Naive thymus-derived CD4-positive, alpha-beta T cell (primary cell): ENCODE measurements around the gene ADCK1. TPM values are rescaled to one million over a fixed set of nuclear protein-coding genes. Genes with fewer than 3 reads are reported as not detected.

Source experiments
- ATAC-seq: fragments of 150-1000 bp; cut with Tn5 transposase; 2 replicates; pipeline ENCODE4 v1.10.0; 2021; ENCODE audit warnings: mild to moderate bottlenecking, moderate library complexity
- CTCF ChIA-PET: fragments of 350-600 bp; sonication (Branson Sonifier 250); formaldehyde crosslinking; loops from one replicate; lab custom pipeline; 2021; ENCODE audit warnings: antibody characterized with exemption; lab: Charles Lee
- POLR2A ChIA-PET: fragments of 350-600 bp; sonication (Branson Sonifier 250); formaldehyde crosslinking; loops from one replicate; lab custom pipeline; 2021; ENCODE audit warnings: antibody characterized with exemption, inconsistent platforms; lab: Charles Lee
- DNase-seq, 9 donors: peaks; one replicate each; pipeline versions ENCODE4 v3.0.0 to v3.0.0-alpha.2; 2020 to 2022; ENCODE audit warnings: mixed read lengths in 1 of 9
- H3K27ac ChIP-seq: one replicate; pipeline ENCODE4 v1.7.0; 2013; ENCODE audit warnings: mild to moderate bottlenecking, low read depth, low read length, moderate library complexity
- H3K27me3 ChIP-seq, 2 donors: one replicate each; pipeline ENCODE4 v1.7.0; 2013; ENCODE audit warnings: low read length in 2 of 2, mild to moderate bottlenecking in 2 of 2, moderate library complexity in 2 of 2; ENCODE audit not compliant: control insufficient read depth in 2 of 2, insufficient read depth in 2 of 2
- H3K36me3 ChIP-seq, 3 experiments: 1 replicate in 2 of 3; 2 replicates in 1 of 3; pipeline ENCODE4 v1.7.0; 2013; ENCODE audit warnings: low read length in 3 of 3, mild to moderate bottlenecking in 3 of 3, moderate library complexity in 1 of 3; ENCODE audit not compliant: insufficient read depth in 3 of 3, control insufficient read depth in 2 of 3
- H3K4me1 ChIP-seq, 2 donors: one replicate each; pipeline ENCODE4 v1.7.0; 2013; ENCODE audit warnings: low read length in 2 of 2, mild to moderate bottlenecking in 2 of 2, moderate library complexity in 1 of 2; ENCODE audit not compliant: control insufficient read depth in 2 of 2, insufficient read depth in 2 of 2
- H3K4me3 ChIP-seq: 2 replicates; pipeline ENCODE4 v1.7.0; 2013; ENCODE audit warnings: mild to moderate bottlenecking, low read length
- H3K9me3 ChIP-seq, 3 experiments: 1 replicate in 2 of 3; 2 replicates in 1 of 3; pipeline ENCODE4 v1.7.0; 2013; ENCODE audit warnings: low read length in 3 of 3; ENCODE audit not compliant: control insufficient read depth in 2 of 3
- H3K27ac Mint-ChIP-seq, 9 donors: one replicate each; pipeline ENCODE4 v1.8.0; 2020 to 2022; ENCODE audit warnings: mixed read lengths in 9 of 9, mild to moderate bottlenecking in 8 of 9, moderate library complexity in 5 of 9, inconsistent platforms in 2 of 9
- H3K27me3 Mint-ChIP-seq, 5 donors: one replicate each; pipeline ENCODE4 v1.8.0; 2021 to 2022; ENCODE audit warnings: mixed read lengths in 5 of 5, mild to moderate bottlenecking in 1 of 5
- H3K36me3 Mint-ChIP-seq, 5 donors: one replicate each; pipeline ENCODE4 v1.8.0; 2020 to 2022; ENCODE audit warnings: mixed read lengths in 5 of 5, mild to moderate bottlenecking in 3 of 5, inconsistent platforms in 1 of 5
- H3K4me1 Mint-ChIP-seq, 7 donors: one replicate each; pipeline ENCODE4 v1.8.0; 2020 to 2022; ENCODE audit warnings: mixed read lengths in 7 of 7, mild to moderate bottlenecking in 3 of 7, inconsistent platforms in 1 of 7
- H3K4me3 Mint-ChIP-seq, 10 donors: one replicate each; pipeline ENCODE4 v1.8.0; 2020 to 2022; ENCODE audit warnings: mild to moderate bottlenecking in 10 of 10, mixed read lengths in 10 of 10, moderate library complexity in 6 of 10, inconsistent platforms in 2 of 10
- H3K9me3 Mint-ChIP-seq, 11 donors: one replicate each; pipeline ENCODE4 v1.8.0; 2020 to 2022; ENCODE audit warnings: mixed read lengths in 11 of 11, mild to moderate bottlenecking in 4 of 11, inconsistent platforms in 1 of 11, moderate library complexity in 1 of 11
- intact Hi-C, 2 donors: fragments of 100-400 bp; cut with micrococcal nuclease; formaldehyde crosslinking; loops; one replicate each; pipeline ENCODE4 v1.15.1; 2023
- polyA plus RNA-seq, 2 donors: library from polyadenylated mRNA; unstranded; fragments of 300-500 nt; fragmentation: Illumina TruSeq; gene quantifications; one replicate each; pipeline ENCODE4 v1.2.3, GENCODE V29; 2021
- total RNA-seq, 6 experiments: library from RNA in 5 of 6; stranded (reverse) in 5 of 6; gene quantifications; 1 replicate in 5 of 6; 2 replicates in 1 of 6; pipeline ENCODE4 v1.2.3 and lab custom pipeline; 2021 to 2026

Gene ADCK1
- total and polyA plus RNA-seq, 7 experiments from 2014 or later, result 4.5 to 10.6 (median 9.4) TPM

GRCh38 chr14:77906446-77906845 lies 106.5 kb downstream of the ADCK1 start:
- Histone ChIP-seq H3K27ac (no peak overlapping the region), H3K4me3 (no peak overlapping the region), H3K27me3 (no peaks in the 10 kb centered on the region), H3K4me1 (no peaks in the 10 kb centered on the region), H3K36me3 (peaks cover 0 to 11% (median 0%) of the 10 kb centered on the region in 3 experiments), H3K9me3 (peaks cover 0 to 3% (median 0%) of the 10 kb centered on the region in 3 experiments)
- peaks cover 0 to 8% (median 0%) of the 10 kb centered on the region in 11 donors for H3K9me3 Mint-ChIP-seq
- H3K4me3 Mint-ChIP-seq, result no peak overlapping the region
- DNase-seq (no peak), ATAC-seq (no peak)
- peaks cover 5 to 8% (median 6%) of the 10 kb centered on the region in 7 donors for H3K4me1 Mint-ChIP-seq
- intact Hi-C loops, result no loop called here
- CTCF ChIA-PET, result no interaction called here
- no peak overlapping the region for H3K27ac Mint-ChIP-seq
- H3K36me3 Mint-ChIP-seq, result peaks cover 0 to 75% (median 36%) of the 10 kb centered on the region in 5 donors
- no peaks in the 10 kb centered on the region for H3K27me3 Mint-ChIP-seq
- POLR2A ChIA-PET, result no interaction called here

- CTCF ChIA-PET, result no interaction called here
- intact Hi-C loops, result no loop called here
These were observed 108.9 kb downstream of the ADCK1 start for GRCh38 chr14:77908847-77909246.

GRCh38 chr14:77909911-77910310 lies 110.0 kb downstream of the ADCK1 start:
- H3K27me3 ChIP-seq, result no peaks in the 10 kb centered on the region
- H3K4me3 ChIP-seq, result no peak overlapping the region
- peaks cover 0 to 3% (median 0%) of the 10 kb centered on the region in 3 experiments for H3K9me3 ChIP-seq
- no peaks in the 10 kb centered on the region for H3K4me1 ChIP-seq
- Mint-ChIP-seq H3K4me1 (peaks cover 3 to 8% (median 6%) of the 10 kb centered on the region in 7 donors), H3K27me3 (no peaks in the 10 kb centered on the region), H3K36me3 (peaks cover 0 to 76% (median 41%) of the 10 kb centered on the region in 5 donors), H3K9me3 (peaks cover 0 to 8% (median under 1%) of the 10 kb centered on the region in 11 donors), H3K27ac (peak overlapping the region in 1 of 9 donors; percentile 65), H3K4me3 (no peak overlapping the region)
- ATAC-seq (no peak), DNase-seq (no peak)
- intact Hi-C loops, result no loop called here
- ChIA-PET POLR2A (no interaction called here), CTCF (no interaction called here)
- no peak overlapping the region for H3K27ac ChIP-seq
- H3K36me3 ChIP-seq, result no peaks in the 10 kb centered on the region

More at GRCh38 chr14:77908847-77909246, 108.9 kb downstream of the ADCK1 start:
- Histone ChIP-seq H3K4me1 (no peaks in the 10 kb centered on the region), H3K9me3 (peaks cover 0 to 3% (median 0%) of the 10 kb centered on the region in 3 experiments), H3K36me3 (no peaks in the 10 kb centered on the region), H3K27ac (no peak overlapping the region), H3K27me3 (no peaks in the 10 kb centered on the region), H3K4me3 (no peak overlapping the region)
- Mint-ChIP-seq H3K4me1 (peaks cover 3 to 8% (median 6%) of the 10 kb centered on the region in 7 donors), H3K9me3 (peaks cover 0 to 8% (median 0%) of the 10 kb centered on the region in 11 donors), H3K27me3 (no peaks in the 10 kb centered on the region), H3K36me3 (peaks cover 0 to 72% (median 31%) of the 10 kb centered on the region in 5 donors), H3K27ac (no peak overlapping the region), H3K4me3 (no peak overlapping the region)
- POLR2A ChIA-PET, result no interaction called here
- ATAC-seq (no peak), DNase-seq (no peak)

- ATAC-seq (no peak), DNase-seq (no peak)
- no peak overlapping the region for H3K4me3 ChIP-seq
- H3K4me3 Mint-ChIP-seq, result no peak overlapping the region
- H3K27ac ChIP-seq, result no peak overlapping the region
- no peaks in the 10 kb centered on the region for H3K36me3 ChIP-seq
- peaks cover 3 to 8% (median 6%) of the 10 kb centered on the region in 7 donors for H3K4me1 Mint-ChIP-seq
- peaks cover 0 to 75% (median 43%) of the 10 kb centered on the region in 5 donors for H3K36me3 Mint-ChIP-seq
- H3K27ac Mint-ChIP-seq, result no peak overlapping the region
- H3K4me1 ChIP-seq, result no peaks in the 10 kb centered on the region
- no peaks in the 10 kb centered on the region for H3K27me3 ChIP-seq
- CTCF ChIA-PET, result no interaction called here
- POLR2A ChIA-PET, result no interaction called here
- peaks cover 0 to 3% (median 0%) of the 10 kb centered on the region in 3 experiments for H3K9me3 ChIP-seq
- H3K9me3 Mint-ChIP-seq, result peaks cover 0 to 8% (median 2%) of the 10 kb centered on the region in 11 donors
- H3K27me3 Mint-ChIP-seq, result no peaks in the 10 kb centered on the region
- intact Hi-C loops, result no loop called here
These were observed 110.6 kb downstream of the ADCK1 start for GRCh38 chr14:77910506-77910905.

- peaks cover 0 to 71% (median 34%) of the 10 kb centered on the region in 5 donors for H3K36me3 Mint-ChIP-seq
- peaks cover 3 to 8% (median 6%) of the 10 kb centered on the region in 7 donors for H3K4me1 Mint-ChIP-seq
- ChIA-PET POLR2A (no interaction called here), CTCF (no interaction called here)
- H3K9me3 ChIP-seq, result peaks cover 0 to 1% (median 0%) of the 10 kb centered on the region in 3 experiments
- intact Hi-C loops, result no loop called here
- H3K36me3 ChIP-seq, result no peaks in the 10 kb centered on the region
- H3K4me1 ChIP-seq, result no peaks in the 10 kb centered on the region
- DNase-seq (no peak), ATAC-seq (no peak)
- no peak overlapping the region for H3K27ac Mint-ChIP-seq
- no peaks in the 10 kb centered on the region for H3K27me3 Mint-ChIP-seq
- no peaks in the 10 kb centered on the region for H3K27me3 ChIP-seq
- H3K4me3 ChIP-seq, result no peak overlapping the region
- peaks cover 0 to 5% (median 0%) of the 10 kb centered on the region in 11 donors for H3K9me3 Mint-ChIP-seq
- no peak overlapping the region for H3K4me3 Mint-ChIP-seq
- H3K27ac ChIP-seq, result no peak overlapping the region
These were observed 111.4 kb downstream of the ADCK1 start for GRCh38 chr14:77911356-77911755.

GRCh38 chr14:77912754-77913556 lies 113.0 kb downstream of the ADCK1 start:
- no peak overlapping the region for H3K27ac ChIP-seq

More at GRCh38 chr14:77912754-77913556, 113.0 kb downstream of the ADCK1 start:
- ChIA-PET CTCF (no interaction called here), POLR2A (no interaction called here)
- H3K9me3 Mint-ChIP-seq, result peaks cover 0 to 3% (median 0%) of the 10 kb centered on the region in 11 donors
- Histone ChIP-seq H3K4me1 (no peaks in the 10 kb centered on the region), H3K9me3 (no peaks in the 10 kb centered on the region), H3K27me3 (no peaks in the 10 kb centered on the region), H3K4me3 (no peak overlapping the region), H3K36me3 (no peaks in the 10 kb centered on the region)
- DNase-seq (no peak), ATAC-seq (no peak)
- peaks cover 3 to 8% (median 6%) of the 10 kb centered on the region in 7 donors for H3K4me1 Mint-ChIP-seq
- H3K36me3 Mint-ChIP-seq, result peaks cover 0 to 64% (median 29%) of the 10 kb centered on the region in 5 donors
- no peak overlapping the region for H3K4me3 Mint-ChIP-seq
- intact Hi-C loops, result no loop called here
- H3K27ac Mint-ChIP-seq, result no peak overlapping the region
- H3K27me3 Mint-ChIP-seq, result no peaks in the 10 kb centered on the region
